ENCODE measurements around the gene NFYA.

NFYA gene

DNA sequence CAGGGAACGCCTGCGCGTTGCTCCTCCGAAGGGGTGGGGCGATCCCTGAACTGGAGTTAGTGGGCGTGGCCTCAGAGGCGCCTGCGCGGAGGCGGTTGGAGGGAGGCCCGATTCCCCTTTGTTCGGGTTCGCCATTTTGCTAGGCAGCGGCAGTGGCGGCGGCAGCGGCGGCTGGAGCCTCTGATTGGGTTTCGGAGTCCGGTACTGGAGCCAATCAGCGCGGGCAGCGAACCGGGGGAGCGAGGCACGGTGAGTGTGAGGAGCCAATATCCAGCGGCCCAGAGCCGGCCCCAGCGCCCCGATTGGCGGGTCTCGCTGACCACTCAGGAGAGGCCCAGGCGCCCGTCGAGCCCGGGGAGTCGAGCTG lies at the start of gene NFYA:
Gene NFYA (plus strand): TSS at position 139 of the 367 bp plus-strand sequence. CDS start 6,116 bp downstream, outside the sequence.
- Mint-ChIP-seq H3K36me3 (peaks cover 34% of the 10 kb centered on the region), H3K9me3 (no peaks in the 10 kb centered on the region), H3K4me1 (peaks cover 66% of the 10 kb centered on the region), H3K4me3 (peak within 1 kb of the TSS; percentile 91), H3K27ac (peak within 1 kb of the TSS; percentile 99), H3K27me3 (no peaks in the 10 kb centered on the region)
- peak; percentile 100 for DNase-seq
- CTCF ChIA-PET = interaction anchor here (0.5 to 1.4 kb wide), 3 partner anchors 109 to 178 kb away, joined by 3 read pairs; no protein-coding TSS in a partner anchor

GRCh38 chr6:41023114-41023513 lies 49.7 kb upstream of the NFYA start:
- H3K4me3 Mint-ChIP-seq = no peak overlapping the region
- DNase-seq = no peak
- no peaks in the 10 kb centered on the region for H3K9me3 Mint-ChIP-seq
- H3K27ac Mint-ChIP-seq = no peak overlapping the region
- no peaks in the 10 kb centered on the region for H3K36me3 Mint-ChIP-seq
- peaks cover 13% of the 10 kb centered on the region for H3K4me1 Mint-ChIP-seq
- CTCF ChIA-PET = interaction anchor here (1.5 to 10.4 kb wide), 2 partner anchors 15 to 33 kb away, joined by 4 to 113 read pairs; partner anchors contain the start of gene UNC5CL
- H3K27me3 Mint-ChIP-seq = peaks cover 11% of the 10 kb centered on the region

DNA sequence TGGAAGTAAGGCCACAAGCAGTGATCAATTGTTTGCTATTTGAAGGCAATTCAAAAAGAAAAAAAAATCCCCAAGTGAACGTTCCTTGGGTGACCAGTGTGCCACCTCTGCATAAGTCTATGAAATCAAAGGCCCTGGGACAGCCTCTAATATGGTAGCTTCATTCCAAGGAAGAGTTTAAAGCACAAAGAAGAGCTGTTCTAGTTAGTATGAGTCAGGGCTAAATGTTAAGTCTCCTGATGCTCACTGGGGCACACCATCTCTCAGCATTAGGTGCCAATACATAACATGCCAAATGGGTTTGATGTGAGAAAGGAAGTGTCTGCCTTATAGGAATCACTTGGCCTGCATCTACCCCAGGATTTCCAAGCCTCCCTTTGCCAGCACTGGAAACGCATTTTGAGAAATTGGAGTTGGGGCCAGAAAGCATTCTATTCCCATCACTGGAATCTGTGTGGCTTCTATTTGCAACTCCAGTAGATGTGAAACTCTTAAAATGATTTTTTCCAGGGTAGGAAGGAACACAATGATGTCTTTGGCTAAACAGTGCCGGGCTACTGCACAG lies 46.7 kb upstream of the NFYA start:
- no peak overlapping the region for H3K27ac Mint-ChIP-seq
- DNase-seq = no peak
- no peak overlapping the region for H3K4me3 Mint-ChIP-seq
- H3K9me3 Mint-ChIP-seq = no peaks in the 10 kb centered on the region
- H3K36me3 Mint-ChIP-seq = no peaks in the 10 kb centered on the region
- H3K4me1 Mint-ChIP-seq = peaks cover 24% of the 10 kb centered on the region
- CTCF ChIA-PET = interaction anchor here (3.3 to 10.4 kb wide), 3 partner anchors 12 to 42 kb away, joined by 15 to 113 read pairs (median 24); partner anchors contain the start of gene UNC5CL
- H3K27me3 Mint-ChIP-seq = no peaks in the 10 kb centered on the region

- Mint-ChIP-seq H3K27me3 (no peaks in the 10 kb centered on the region), H3K27ac (peak overlapping the region; percentile 84), H3K36me3 (no peaks in the 10 kb centered on the region), H3K4me3 (peak overlapping the region; percentile 72), H3K4me1 (peaks cover 24% of the 10 kb centered on the region), H3K9me3 (no peaks in the 10 kb centered on the region)
- DNase-seq = no peak
- CTCF ChIA-PET = interaction anchor here (0.6 to 10.4 kb wide), 23 partner anchors 9 to 699 kb away, joined by 3 to 113 read pairs (median 5); partner anchors contain the start of genes APOBEC2 and UNC5CL
Observed at GRCh38 chr6:41027241-41027640, 45.5 kb upstream of the NFYA start.

DNA sequence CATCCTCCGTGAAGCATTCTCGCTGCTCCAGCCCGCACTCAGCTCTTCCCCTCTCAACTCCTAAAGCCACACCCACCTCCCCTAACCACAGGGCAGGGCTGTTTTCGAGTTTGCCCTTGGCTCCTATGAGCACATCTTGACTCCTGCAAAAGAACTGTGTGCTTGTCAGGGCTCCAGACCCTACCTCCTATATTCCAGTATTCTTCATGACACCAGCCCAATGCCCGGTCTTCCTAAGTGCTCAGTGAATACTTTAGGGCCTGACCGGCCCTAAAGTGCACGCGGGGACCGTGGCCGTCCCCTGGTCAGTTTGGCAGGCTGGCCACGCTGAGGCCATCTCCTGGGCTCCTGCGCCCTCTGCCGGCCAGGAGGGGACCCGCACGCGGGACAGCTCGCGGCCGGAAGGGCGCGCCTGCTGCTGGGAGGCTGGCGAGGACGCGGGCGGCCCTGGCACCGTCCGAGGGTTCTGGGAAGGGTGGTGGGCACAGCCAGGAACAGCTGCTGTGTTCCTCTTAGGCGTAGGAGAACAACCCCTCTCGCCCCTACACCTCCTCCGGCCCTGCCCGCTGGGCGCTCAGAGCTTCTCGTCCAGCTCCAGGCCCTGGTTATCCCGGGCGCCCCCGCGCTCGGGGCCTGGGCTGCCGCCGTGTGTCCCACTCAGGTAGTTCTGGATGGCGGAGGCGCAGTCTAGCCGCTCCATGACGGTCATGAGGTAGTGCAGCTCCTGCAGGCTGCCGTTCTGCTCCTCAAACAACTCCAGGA lies 44.8 kb upstream of the NFYA start:
- Mint-ChIP-seq H3K4me1 (peaks cover 24% of the 10 kb centered on the region), H3K4me3 (peak overlapping the region; percentile 72), H3K9me3 (no peaks in the 10 kb centered on the region), H3K27ac (peak overlapping the region; percentile 84), H3K27me3 (no peaks in the 10 kb centered on the region), H3K36me3 (no peaks in the 10 kb centered on the region)
- CTCF ChIA-PET = interaction anchor here (0.6 to 10.4 kb wide), 31 partner anchors 9 to 818 kb away, joined by 3 to 113 read pairs (median 4); partner anchors contain the start of genes APOBEC2 and UNC5CL
- peak; percentile 84 for DNase-seq

DNA sequence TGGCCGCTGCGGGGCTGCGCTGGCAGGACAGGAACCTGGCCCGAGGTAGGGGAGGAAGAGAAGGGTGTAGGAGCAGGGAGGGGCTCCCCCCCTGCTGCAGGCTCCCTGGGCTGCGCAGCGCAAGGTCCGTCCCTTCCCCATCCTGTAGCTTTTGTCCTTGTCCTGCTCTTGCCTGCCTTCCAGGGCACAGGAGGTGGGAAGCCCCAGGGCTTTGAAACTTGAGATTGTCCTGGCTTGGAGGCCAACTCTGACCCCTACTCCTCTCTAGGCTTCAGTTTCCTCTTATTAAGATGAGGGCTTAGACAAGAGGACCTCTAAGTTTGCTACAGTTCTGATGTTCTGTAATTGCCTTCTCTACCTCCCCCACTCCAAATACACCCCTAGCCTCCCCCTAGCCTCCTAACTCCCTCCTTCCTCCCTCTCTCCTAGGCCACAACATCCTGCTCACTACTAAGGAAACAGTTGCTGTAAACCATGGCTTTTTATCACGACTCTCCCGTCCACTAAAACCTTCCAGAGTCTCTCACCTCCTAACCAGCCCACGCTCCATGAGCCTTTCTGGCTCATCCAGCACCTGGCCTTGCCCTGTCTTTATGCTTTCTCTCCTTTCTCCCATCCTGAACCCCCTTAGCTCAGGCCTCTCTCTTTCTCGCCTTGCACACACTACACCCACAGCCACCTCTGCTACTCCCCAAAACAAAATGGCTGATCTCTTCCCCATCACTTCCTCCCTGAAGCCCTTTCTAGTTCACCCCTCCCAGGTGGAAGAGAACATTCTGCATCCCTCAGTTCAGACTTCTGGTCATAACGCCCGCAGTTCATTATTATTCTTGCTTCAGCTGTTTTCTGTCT lies 44.0 kb upstream of the NFYA start:
- peak overlapping the region; percentile 84 for H3K27ac Mint-ChIP-seq
- peaks cover 24% of the 10 kb centered on the region for H3K4me1 Mint-ChIP-seq
- H3K36me3 Mint-ChIP-seq = no peaks in the 10 kb centered on the region
- peak overlapping the region; percentile 72 for H3K4me3 Mint-ChIP-seq
- DNase-seq = no peak
- H3K27me3 Mint-ChIP-seq = no peaks in the 10 kb centered on the region
- H3K9me3 Mint-ChIP-seq = no peaks in the 10 kb centered on the region
- CTCF ChIA-PET = interaction anchor here (0.6 to 10.4 kb wide), 22 partner anchors 9 to 817 kb away, joined by 3 to 113 read pairs (median 5); partner anchors contain the start of genes APOBEC2 and UNC5CL

DNA sequence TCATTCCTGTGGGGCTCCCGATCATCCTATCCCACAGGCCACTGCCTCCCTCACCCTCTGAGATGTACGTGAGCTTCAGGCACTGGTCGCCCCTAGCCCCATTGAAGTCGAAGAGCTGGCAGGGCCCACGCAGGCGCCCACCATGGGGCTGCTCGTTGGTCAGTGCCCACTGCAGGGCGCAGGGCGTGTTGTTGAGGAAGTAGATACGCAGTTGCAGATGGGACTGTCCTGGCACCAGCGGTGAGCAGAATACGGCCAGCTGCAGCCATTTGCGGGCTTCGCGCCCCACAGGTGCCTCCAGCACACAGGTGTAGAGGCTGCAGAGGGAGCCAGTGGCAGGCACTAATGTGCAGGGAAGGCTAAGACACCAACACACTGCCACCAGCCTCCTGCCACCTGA lies 39.9 kb upstream of the NFYA start:
- H3K27me3 Mint-ChIP-seq = peaks cover 4% of the 10 kb centered on the region
- CTCF ChIA-PET = interaction anchor here (0.6 kb wide), 1 partner anchor 26 kb away, joined by 3 read pairs; no protein-coding TSS in a partner anchor

DNA sequence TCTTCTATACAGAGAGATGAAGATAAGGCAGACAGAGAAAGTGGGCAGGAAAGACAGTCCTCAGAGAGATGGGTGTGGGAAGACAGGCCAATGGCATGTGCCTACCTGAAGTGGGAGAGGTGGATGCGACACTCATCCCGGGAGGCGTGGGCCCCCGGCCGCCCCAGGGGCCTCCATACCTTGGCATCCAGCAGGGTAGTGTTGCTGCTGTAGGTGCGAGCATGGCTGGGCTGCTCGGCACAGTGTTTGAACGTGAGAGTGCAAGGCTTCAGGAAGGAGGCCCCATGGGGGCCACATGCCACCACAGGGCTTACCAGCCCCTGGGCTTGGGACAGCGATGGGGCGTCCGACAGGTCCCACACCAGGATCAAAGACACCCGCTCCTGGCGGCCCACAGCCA lies 39.0 kb upstream of the NFYA start:
- CTCF ChIA-PET = no interaction called here
- H3K4me3 Mint-ChIP-seq = no peak overlapping the region
- no peaks in the 10 kb centered on the region for H3K36me3 Mint-ChIP-seq
- H3K27me3 Mint-ChIP-seq = peaks cover 4% of the 10 kb centered on the region
- H3K9me3 Mint-ChIP-seq = no peaks in the 10 kb centered on the region
- H3K4me1 Mint-ChIP-seq = peaks cover 8% of the 10 kb centered on the region
- no peak overlapping the region for H3K27ac Mint-ChIP-seq
- DNase-seq = no peak

More for the DNA sequence above, 39.9 kb upstream of the NFYA start:
- H3K27ac Mint-ChIP-seq = no peak overlapping the region
- no peak overlapping the region for H3K4me3 Mint-ChIP-seq
- H3K9me3 Mint-ChIP-seq = no peaks in the 10 kb centered on the region
- no peaks in the 10 kb centered on the region for H3K36me3 Mint-ChIP-seq
- H3K4me1 Mint-ChIP-seq = peaks cover 12% of the 10 kb centered on the region
- DNase-seq = no peak

GRCh38 chr6:41036186-41036585 lies 36.6 kb upstream of the NFYA start:
- Mint-ChIP-seq H3K27me3 (peaks cover 4% of the 10 kb centered on the region), H3K9me3 (no peaks in the 10 kb centered on the region), H3K4me1 (peaks cover 13% of the 10 kb centered on the region), H3K36me3 (no peaks in the 10 kb centered on the region), H3K4me3 (no peak overlapping the region), H3K27ac (no peak overlapping the region)
- CTCF ChIA-PET = interaction anchor here (0.8 to 7.4 kb wide), 5 partner anchors 9 to 141 kb away, joined by 3 to 113 read pairs (median 3); no protein-coding TSS in a partner anchor
- DNase-seq = no peak

DNA sequence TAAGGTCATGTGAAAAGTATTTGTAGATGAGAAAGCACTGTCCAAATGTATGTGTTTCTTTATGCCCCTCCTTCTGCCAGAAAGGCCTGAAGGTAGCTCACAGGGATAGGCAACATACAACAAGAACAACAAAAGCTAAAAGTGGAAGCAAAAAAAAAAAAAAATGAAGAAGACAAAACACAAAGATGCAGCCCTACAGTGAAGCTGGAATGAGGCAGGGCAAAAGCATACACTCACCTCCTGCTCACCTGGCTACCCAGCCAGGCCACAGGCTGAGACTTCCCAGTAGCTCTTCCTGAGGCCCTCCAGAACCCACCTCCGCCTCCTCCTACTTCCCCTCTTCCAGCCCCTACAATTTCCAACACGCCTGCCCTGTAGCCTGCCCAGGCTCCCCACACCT lies 36.2 kb upstream of the NFYA start:
- peaks cover 13% of the 10 kb centered on the region for H3K4me1 Mint-ChIP-seq
- H3K4me3 Mint-ChIP-seq = no peak overlapping the region
- no peak overlapping the region for H3K27ac Mint-ChIP-seq
- H3K36me3 Mint-ChIP-seq = no peaks in the 10 kb centered on the region
- no peaks in the 10 kb centered on the region for H3K9me3 Mint-ChIP-seq
- no peak for DNase-seq
- H3K27me3 Mint-ChIP-seq = peaks cover 4% of the 10 kb centered on the region
- CTCF ChIA-PET = interaction anchor here (0.8 to 7.4 kb wide), 5 partner anchors 10 to 141 kb away, joined by 3 to 113 read pairs (median 3); no protein-coding TSS in a partner anchor

DNA sequence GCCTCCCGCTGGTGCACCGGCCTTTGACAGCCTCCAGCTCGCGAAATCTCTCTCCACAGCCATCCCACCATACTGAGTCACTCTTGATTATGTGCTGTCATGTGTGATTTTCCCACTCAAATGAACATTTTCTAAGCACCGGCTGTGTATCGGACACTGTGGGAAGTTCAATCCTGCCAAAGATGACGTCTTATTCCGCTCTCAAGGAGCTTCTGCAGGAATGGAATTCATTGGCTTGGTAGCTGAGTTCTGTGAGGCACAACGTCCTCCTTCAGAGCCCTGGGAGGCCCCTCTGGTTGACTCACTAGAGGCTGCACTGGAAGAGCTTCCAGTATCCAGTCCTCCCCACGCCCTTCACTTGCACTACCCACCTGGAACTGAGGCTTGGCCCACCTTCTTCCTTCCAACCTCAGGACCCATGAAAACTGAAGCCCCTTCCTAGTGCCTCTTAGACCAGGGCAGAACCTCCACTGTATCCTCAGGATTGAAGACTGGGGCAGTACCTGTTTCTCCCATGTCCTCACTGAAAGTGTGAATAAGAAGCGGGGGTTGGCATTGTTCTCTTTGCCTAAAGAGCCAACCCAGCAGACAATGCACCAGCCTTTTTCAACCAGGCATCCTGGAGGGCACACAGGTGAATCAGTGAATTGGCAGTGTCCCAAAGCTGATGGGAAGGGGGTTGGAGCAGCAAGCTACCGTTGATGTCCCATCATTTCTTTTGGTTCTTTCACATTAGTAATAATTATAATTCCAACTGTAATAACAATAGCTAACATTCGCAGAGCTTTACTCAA lies 35.5 kb upstream of the NFYA start:
- Mint-ChIP-seq H3K27ac (no peak overlapping the region), H3K9me3 (no peaks in the 10 kb centered on the region), H3K4me3 (no peak overlapping the region), H3K27me3 (peaks cover 4% of the 10 kb centered on the region), H3K4me1 (peaks cover 13% of the 10 kb centered on the region), H3K36me3 (no peaks in the 10 kb centered on the region)
- CTCF ChIA-PET = interaction anchor here (0.8 to 7.4 kb wide), 3 partner anchors 11 to 31 kb away, joined by 3 to 113 read pairs (median 3); no protein-coding TSS in a partner anchor
- DNase-seq = no peak

- CTCF ChIA-PET = interaction anchor here (1.2 to 7.4 kb wide), 6 partner anchors 11 to 41 kb away, joined by 5 to 113 read pairs (median 24); no protein-coding TSS in a partner anchor
- Mint-ChIP-seq H3K9me3 (no peaks in the 10 kb centered on the region), H3K27ac (no peak overlapping the region), H3K4me1 (peaks cover 13% of the 10 kb centered on the region), H3K27me3 (peaks cover 4% of the 10 kb centered on the region), H3K36me3 (no peaks in the 10 kb centered on the region), H3K4me3 (no peak overlapping the region)
- DNase-seq = no peak
Observed at GRCh38 chr6:41038205-41038604, 34.6 kb upstream of the NFYA start.

Measured in activated naive CD4-positive, alpha-beta T cell treated with anti-CD3 and anti-CD28 coated beads, Interleukin-2, amount 10 ng/mL, durations not matched to agents 7 days and 5 days (primary cell).